IMR-90 (cell line): ENCODE data around the gene LLGL2.

ENCODE experiments used
- BHLHE40 ChIP-seq: fragments of 150-350 bp; IDR thresholded peaks from 2 replicates; pipeline ENCODE4 v1.6.1; 2016; ENCODE audit warnings: mild to moderate bottlenecking, low read depth, low read length
- CEBPB ChIP-seq: IDR thresholded peaks from 2 replicates; pipeline ENCODE4 v1.6.1; 2012; ENCODE audit warnings: low read depth, low read length, improper control_type of control experiment
- CHD1 ChIP-seq: IDR thresholded peaks from 2 replicates; pipeline ENCODE4 v1.6.1; 2012; ENCODE audit warnings: low read depth, low read length, improper control_type of control experiment
- CTCF ChIP-seq: conservative IDR thresholded peaks from 2 replicates; pipeline ENCODE4 v1.5.1; 2012; ENCODE audit warnings: mild to moderate bottlenecking, low read depth, low read length, improper control_type of control experiment
- MAFK ChIP-seq: IDR thresholded peaks from 2 replicates; pipeline ENCODE4 v1.6.1; 2012; ENCODE audit warnings: low read depth, low read length, improper control_type of control experiment
- MAZ ChIP-seq: IDR thresholded peaks from 2 replicates; pipeline ENCODE4 v1.6.1; 2012; ENCODE audit warnings: low read depth, mild to moderate bottlenecking, low read length, improper control_type of control experiment, moderate library complexity, borderline replicate concordance
- NFE2L2 ChIP-seq: fragments of 150-350 bp; IDR thresholded peaks from 2 replicates; pipeline ENCODE4 v1.6.1; 2016; ENCODE audit warnings: low read depth, mild to moderate bottlenecking, low read length
- POLR2A ChIP-seq: IDR thresholded peaks from 2 replicates; pipeline ENCODE4 v1.6.1; 2012; ENCODE audit warnings: mild to moderate bottlenecking, low read depth, low read length
- RAD21 ChIP-seq: IDR thresholded peaks from 2 replicates; pipeline ENCODE4 v1.6.1; 2012; ENCODE audit warnings: low read length, improper control_type of control experiment
- RFX5 ChIP-seq: IDR thresholded peaks from 2 replicates; pipeline ENCODE4 v1.8.0; 2012; ENCODE audit warnings: low read depth, mild to moderate bottlenecking, low read length, moderate library complexity
- SMC3 ChIP-seq: fragments of 150-350 bp; IDR thresholded peaks from 2 replicates; pipeline ENCODE4 v1.6.1; 2016; ENCODE audit warnings: low read depth, mild to moderate bottlenecking, antibody characterized with exemption, low read length, moderate library complexity
- USF2 ChIP-seq: fragments of 150-350 bp; IDR thresholded peaks from 2 replicates; pipeline ENCODE4 v1.6.1; 2017; ENCODE audit warnings: mild to moderate bottlenecking, antibody characterized with exemption, low read length, low read depth

GRCh38 chr17:75499313-75500022 lies 26.0 kb upstream of the LLGL2 start:
- TF ChIP-seq NFE2L2 (no peak), CTCF (no peak), POLR2A (no peak), MAZ (no peak), SMC3 (no peak), RAD21 (no peak), BHLHE40 (no peak), CEBPB (no peak), USF2 (no peak), RFX5 (no peak), CHD1 (no peak), MAFK (no peak)
